Measurements from ENCODE around the gene WASL.
"Not testable (repeated sequence)": the region's sequence is repeated elsewhere in the genome, so short reads cannot be mapped to it uniquely, and the experiment has no call there.

WASL gene

DNA sequence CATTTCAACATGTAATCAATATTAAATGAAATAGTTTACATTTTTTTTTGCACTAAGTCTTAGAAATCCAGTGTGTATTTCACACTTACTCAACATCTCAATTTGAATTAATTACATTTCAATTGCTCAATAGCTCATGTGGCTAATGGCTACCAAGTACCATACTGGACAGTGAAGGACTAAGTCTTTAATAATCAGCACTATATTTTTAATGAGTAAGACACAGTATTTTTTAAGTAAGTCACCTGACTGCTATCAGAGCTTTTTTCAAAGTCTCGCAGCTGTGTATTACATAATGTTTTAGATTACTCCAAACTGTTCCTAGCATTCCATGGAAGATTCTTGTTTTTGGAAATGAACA lies 19.6 kb downstream of the WASL start:
- no peak for DNase-seq

DNA sequence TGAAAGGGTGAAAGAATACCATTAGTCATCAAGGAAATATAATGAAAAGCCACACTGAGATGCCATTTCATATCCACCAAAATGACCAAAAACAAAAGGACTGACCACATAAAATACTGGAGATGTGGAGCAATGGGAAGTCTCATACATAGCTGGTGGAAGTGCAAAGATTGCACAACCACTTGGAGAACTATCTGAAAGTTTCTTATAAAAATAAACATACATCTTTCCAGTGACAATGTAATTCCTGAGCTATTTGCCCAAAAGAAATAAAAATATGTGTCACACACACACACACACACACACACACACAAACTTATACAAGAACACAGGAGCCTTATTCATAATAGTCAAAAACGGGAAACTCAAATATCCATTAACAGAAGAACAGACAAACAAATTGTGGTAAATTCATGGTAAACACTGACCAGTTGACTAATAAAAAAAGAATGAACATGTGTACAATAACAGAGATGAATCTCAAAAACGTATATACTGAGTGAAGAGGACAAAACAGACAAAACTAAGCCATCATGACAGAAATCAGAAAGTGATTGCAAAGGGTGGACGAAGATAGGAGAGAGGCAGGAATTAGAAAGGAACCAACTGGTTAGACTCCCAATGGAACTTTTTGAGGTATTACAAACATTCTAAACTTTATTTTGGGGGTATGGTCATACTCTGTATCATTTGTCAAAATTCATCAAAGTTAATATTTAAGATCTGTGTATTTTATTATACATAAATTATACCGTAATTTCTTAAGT lies 21.5 kb downstream of the WASL start:
- DNase-seq: no peak

DNA sequence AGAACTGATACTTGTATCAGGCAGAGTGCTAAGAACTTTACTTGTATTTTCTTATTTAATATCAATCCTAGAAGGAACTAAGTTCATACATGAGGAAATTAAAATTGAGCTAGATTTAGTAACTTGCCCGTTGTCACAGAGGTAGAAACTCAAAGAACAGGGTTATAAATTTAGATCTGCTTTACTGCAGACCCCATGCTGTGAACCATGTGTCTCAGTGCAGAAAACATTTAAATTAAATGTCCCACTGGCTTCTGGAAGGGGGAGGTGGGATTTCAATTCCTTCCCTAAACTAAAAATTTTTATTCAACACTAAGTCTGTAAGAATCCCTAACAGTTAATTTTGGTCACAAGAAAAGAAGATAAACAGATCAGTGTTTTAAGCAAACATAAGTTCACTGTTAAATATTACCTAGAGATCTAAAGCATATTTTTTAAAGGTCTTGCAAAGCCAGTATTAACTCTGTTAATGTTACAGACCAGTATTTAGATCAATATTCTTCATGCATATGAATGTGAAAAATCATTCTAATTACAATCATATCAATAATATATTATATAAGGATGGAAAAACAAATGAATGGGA lies 23.1 kb downstream of the WASL start:
- DNase-seq: no peak

DNA sequence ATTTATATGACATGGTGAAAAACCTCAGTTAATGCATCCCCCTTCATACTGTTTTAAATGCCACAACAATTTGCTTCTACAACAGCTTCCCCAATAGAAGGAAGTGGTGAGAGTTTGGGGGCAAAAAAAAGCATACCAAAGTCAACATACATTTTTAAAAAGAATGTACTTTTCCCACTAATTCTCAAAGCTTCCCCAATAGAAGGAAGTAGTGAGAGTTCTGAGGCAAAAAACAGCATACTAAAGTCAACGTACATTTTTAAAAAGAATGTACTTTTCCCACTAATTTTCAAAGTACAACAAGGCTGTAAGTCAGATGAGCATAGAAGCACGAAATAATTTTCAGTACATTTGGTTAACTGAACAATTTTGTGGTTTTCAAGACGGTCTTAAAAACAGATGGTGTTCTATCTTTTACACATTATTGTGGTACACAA lies 24.0 kb downstream of the WASL start:
- no peak for DNase-seq

DNA sequence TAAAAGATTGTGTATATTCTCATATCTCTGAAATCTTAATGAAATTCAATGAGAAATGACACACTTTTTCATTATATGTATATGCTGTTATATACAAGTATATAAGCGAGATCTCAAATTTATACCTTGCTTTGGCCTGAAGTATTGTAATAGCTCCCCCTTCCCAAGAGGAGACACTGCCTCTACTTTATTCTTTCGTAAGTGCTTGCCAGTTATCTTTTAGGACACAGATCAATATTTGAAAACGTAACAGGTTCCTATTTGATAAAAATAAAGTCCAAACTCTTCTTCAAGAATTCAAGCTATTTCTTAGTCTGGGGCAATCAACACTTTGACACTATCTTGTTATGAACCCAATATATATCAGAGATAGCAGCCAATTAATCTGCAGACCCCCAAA lies 24.9 kb downstream of the WASL start:
- DNase-seq: no peak

DNA sequence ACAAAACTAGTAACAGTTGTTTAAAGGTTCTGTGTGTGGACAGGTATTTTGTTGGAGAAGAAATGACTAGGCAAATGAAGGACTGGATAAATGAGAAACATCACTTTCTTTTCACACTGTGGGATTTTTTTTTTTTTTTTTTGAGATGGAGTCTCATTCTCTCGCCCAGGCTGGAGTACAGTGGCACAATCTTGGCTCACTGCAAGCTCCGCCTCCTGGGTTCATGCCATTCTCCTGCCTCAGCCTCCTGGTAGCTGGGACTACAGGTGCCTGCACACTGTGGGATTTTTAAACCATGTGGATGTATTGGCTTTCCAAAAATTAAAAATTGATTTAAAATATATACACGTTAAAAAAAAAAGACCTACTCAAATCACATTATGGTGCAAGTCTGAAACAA lies 28.3 kb downstream of the WASL start:
- not testable (repeated sequence) for DNase-seq

DNA sequence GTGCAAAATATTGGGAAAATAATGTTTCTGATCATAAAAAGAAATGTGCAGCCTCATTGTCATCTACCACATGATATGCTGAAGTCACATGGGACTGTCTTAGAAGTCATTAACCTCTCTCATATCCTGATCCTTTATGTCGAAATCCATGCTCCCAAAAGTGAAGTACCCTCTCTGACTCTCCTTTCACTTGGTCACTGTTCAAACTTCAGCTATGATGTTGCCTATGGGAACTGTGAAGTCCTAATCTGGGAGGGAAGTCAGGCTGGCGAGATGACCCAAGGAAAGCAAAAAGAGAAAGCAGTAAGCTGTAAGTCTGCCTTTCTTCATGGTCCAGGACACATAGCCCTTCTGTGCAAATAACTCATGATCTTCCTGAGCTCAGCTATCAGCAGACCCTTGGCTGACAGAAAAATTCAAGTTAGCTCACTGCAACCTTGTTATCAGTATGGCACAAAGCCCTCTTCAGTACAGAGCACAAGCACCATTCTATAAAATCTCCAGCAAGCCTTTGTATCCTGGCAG lies 29.5 kb downstream of the WASL start:
- no peak for DNase-seq

DNA sequence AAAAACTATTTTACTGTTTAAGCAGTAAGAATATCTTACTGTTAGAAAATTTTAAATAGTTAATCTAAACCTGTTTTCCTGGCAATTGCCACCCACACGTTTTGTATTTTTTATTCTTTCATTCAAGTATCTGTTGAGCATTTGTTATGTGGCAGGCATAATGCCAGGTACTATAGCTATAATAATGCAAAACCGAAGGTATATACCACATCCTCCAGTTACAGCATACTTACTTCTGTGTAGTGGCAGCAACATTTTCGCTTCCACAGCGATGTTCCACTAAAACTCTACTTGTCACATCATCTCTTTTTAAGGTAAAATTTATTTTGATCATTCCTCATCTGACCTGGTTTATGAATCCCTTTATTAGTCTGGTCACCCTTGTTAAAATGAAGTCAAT lies 30.0 kb downstream of the WASL start:
- no peak for DNase-seq

DNA sequence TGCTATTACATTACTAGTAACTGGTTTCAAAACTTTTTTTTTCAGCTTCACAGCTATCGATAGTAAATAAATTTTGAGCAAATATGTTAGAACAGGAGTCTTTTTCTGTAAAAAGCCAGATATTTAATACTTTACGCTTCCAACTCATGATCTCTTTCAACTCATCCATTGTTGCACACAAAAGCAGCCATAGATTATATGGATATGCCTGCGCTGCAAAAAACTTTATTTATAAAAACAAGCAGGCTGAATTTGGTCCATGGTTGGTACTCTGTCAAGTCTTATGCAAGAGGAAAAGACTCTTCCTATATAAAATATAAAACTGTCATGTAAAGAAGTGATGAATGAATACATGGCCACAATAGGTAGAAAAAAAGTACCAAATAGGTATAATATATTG lies 31.1 kb downstream of the WASL start:
- no peak for DNase-seq

DNA sequence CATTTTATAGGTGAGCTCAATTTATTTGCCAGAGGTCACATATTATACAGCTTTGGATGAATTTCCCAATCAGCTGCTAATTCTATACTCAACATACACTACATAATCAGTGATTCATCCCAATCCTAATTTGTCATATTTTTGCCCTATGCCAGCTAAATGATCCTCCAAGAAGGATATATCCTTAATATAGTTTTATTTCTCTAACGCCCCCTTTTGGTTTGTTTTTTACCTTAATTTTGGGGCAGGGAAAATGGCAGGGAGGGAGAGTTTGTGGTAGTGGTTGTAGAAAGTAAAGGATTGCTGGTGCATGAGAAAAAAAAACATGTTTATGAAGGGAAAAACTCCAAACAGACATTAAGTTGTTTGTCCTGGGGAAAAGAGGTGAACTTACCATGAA lies 31.9 kb downstream of the WASL start:
- no peak for DNase-seq

DNA sequence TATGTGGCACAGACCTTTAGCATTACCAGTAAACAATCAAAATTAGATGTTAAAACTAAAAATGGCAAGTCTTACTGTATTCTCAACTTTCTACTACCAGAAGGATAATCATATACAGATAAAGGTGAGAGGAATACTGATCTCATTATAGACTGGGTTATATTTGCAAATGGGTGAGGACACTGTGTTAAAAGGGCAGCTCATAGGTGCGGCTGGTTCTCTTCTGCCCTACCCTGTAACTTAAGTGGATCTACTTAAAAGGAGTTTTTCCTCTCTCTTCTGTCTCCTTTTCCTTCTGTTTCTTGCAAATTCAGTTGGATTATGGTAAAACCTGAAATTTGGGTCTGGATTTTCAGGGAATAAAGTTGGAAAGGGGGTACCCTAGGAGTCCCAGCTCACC lies 33.0 kb downstream of the WASL start:
- no peak for DNase-seq

DNA sequence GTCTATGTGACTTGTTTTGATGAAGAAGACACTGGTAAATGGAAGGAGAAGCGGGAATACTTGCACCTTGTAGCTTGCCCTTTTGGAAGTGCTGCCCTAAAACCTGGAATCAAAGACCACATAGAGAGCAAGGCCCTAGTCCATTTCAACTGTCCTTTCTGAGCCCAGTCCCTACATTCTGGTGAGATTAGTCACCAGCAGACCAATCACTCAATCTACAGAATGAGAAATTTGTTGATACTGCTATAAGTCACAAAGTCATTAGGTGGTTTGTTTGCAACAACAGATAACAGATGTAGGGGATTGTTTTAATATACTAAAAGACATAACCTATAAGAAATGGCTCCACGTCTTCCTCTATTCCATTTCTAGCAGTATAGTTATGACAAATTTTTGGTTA lies 33.6 kb downstream of the WASL start:
- no peak for DNase-seq

DNA sequence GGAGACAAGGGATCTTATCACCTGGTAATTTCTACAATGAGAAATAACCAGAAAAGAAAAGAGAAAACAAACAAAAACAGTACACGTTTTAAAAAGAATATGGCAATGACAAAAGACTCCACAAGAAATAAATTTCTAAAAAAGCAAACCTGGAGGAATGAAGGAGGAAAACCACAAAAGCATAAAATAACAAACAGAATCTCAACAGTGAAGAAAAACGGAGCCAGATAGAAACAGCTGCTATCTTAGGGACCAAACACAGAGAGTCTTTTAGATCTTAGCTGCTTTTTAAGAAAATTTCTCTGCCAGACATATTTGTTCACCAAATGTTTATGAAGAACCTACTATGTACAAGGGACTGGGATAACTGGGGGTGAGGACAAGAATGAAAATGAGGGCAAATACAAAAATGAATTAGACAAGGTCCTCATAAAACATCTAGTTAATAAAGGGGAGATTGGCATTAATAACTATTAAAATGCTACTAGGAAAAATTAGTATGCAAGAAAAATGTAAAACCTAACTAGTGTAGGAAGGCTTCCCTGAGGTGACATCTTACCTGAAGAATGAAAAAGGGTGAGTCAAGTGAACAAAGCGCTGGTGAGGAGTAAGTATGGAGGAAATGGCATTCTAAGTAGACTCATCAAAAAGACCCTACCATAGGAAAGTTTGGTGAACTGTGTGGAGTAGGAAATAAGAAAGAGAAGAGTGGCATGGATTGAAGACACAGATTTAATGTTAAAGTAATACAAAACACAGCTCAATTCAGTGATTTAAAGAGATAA lies 34.3 kb downstream of the WASL start:
- DNase-seq: no peak

DNA sequence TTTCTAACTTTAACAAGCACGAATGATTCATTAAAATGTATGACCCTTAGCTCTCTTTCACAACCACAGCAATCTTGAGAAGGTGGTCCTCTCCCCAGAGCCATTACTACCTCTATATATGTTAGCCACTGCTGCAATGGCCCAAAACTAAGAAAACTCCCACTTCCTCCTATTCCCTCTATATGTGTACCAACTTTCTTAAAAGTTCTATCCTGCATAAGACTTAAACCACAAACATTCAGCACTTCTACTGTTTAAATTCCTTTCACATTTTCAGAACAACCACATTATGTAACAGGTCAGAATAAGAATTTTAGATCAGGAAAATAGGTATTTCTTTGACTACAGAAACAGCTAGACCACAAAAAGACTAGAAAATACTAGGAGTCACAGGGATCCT lies 36.2 kb downstream of the WASL start:
- no peak for DNase-seq

DNA sequence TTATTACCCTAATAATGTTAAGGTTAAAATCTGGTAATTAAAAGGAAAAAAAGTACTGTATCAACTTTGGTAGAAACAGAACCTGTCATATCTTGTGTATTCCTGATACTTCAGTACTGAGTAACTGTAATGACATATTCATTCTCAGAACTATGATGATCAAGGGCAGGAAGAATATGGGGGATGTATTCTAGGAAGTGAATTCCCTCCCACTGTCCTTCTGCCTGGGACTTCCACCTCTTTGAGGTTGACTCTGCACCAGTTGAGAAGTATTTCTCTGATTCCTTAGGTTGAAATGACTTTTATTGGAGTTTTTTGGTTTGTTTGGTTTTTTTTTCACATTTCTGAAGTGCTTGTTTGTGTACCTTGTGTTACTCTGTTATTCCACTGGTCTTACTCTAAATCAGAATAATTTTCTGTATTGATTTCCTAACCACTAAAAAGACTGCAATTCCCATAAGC lies 36.9 kb downstream of the WASL start:
- DNase-seq: no peak

DNA sequence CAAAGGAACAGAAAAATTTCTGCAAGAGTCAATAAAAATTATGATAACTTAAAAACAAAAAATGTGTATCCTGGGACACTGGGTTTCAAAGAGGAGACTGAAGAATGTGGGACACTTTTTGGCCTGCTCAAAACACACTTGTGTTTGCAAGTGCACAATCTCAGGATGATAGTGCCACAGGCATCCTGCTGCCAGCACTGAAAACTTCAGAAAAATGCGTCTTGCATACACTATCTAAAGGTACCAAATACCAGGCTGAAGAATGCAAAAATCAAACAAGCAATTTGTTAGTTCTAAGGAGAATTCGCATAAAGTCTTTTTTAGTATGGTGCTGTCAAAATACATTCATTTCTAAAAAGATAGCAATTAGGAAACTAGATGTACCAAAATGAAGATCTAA lies 38.1 kb downstream of the WASL start:
- no peak for DNase-seq

DNA sequence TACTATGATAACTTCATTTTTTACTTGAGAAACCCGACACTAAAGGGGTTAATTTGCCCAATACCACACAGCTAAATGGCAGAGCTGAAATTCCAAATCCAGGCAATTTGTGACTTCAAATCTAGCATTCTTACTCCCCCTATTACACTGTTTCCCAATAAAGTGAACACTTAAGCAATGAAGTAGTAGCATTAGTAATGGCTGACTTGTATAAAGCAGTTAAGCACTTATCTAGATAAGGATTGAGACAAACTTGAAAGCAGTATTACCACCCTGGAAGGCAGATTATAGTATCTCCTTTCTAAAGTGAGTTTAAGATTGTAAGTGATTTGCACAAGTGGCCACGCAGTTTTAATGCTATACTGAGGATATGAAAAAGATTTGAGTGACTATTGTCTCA lies 39.3 kb downstream of the WASL start:
- no peak for DNase-seq

DNA sequence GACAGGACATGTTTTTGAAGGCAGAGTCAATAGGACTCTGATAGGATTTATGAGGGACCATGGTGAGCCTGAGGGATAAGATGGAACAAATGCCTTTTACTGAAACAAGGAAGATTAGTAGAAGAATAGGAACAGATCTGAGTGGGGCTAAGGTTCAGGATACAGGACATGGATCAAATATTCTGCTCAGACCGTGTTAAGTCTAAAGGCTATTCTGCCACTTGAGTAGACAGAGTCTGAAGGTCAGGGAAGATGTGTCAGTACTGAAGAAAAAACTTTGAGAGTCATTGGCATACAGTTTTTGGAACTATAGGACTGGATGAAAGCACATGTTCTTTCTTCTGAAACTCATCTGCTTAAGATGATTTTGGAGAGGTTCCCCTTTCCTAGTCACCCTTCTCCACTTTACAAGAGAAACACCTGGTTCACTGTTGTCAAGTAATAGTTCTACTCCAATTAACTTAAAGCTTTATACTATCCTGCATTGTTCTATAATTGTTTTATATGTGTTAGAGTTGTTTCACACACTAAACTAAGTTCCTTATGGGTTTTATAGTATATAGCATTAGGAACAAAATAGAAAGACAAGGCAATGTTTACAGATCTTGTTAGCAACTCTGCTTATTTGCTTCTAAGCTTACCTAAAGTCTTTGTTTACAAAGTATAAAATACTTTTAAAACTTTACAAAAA lies 43.4 kb downstream of the WASL start:
- no peak for DNase-seq

DNA sequence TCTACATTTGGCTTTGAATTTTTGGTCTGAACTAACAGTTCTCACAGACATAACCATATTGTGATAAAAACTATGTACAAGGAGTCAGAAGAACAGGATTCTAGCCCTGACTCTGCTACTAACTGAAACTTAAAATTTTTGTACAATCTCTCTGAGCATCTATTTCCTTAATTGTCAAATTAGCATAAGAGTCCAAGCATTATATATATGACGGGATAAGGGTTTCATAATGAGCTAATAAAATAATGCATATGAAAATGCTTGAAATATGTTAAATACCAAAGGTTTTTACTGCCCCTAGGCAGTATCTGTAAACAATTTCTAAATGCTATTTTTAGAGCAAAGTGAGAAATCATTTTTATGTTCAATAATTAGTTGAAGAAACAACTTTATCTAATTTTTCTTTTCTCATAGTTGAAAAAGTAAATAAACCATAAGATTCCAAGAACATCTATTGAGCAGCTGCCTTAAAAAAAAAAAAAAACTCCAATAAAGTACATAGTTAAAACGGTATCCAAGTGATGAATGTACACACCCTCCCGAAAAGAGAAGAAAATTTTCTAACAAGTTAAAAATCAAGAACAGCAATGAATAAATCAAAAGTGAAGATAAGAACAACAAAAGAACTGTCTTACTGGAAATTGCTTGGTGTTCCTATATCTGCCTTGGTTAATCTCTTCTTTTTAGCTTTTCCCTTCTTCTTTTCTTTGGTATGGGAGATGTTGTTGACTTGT lies 52.7 kb downstream of the WASL start:
- DNase-seq: no peak

DNA sequence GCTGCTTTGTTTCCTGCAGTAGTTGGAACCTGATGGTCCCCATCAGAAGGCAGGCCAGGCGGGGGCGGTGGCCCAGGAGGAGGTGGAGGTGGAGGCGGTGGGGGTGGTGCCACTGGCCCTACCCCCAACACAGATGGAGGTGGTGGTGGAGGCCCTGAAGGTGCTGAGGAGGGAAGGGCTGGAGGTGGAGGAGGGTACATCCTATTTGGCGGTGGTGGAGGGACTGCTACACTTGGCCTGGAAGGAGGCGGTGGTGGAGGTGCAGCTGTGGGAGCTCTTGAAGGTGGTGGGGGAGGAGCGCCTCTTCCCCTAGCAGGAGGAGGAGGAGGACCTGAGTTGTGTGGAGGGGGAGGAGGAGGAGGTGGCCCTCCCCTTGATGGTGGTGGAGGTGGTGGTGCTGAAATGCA lies 56.3 kb downstream of the WASL start:
- DNase-seq: no peak

DNA sequence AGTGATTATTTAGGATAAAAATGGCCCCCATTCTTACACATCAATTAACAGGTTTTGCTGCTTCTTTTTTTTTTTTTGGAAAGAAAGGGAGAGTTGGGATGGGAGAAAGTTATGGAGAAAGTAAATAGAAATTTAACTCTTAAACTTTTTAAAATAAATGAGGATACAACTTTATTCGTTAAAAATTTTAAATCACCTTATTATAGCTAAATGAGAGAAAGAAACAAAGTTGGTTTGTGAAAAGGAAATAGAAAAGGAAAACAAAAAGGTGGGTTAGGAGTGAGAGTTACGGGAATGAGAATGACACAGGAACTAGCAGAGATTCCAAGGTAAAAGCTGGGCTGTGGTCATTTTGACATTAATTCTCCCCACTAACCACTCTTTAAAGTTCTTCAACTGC lies 58.3 kb downstream of the WASL start:
- no peak for DNase-seq

DNA sequence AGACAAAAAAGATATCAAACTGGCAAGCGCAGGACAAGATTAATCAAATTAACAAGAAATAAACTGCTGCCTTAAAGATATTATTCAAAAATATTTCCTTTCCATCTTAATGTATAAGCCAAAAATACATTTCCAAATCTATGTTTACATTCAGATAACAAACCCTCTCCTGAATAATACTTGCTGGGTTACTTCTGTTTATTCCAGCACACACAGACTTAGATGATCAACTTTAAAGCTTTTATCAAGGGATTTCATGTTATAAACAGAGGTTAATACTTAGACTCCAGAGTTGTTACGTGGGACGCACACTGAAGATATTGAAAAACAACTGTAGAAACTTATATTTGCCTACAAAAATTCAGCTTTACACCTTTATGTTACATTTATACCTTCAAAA lies 59.6 kb downstream of the WASL start:
- no peak for DNase-seq

DNA sequence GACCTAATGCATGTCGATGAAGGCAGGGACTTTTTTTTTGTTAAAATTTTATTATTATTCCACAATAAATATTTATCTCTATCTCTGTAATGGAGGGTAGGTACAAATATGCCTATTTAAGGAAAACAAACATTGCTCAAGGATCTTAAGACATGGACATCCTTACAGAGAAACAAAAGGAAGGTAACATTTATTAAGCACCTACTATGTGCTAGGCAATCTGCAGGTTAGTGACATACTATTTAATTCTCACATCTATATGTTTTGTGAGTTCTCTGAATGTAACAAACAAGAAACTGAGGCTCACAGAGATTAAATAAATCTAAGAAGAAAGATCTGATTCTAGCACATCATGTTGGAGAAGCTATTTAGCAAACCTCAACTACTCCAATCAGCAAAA lies 61.1 kb downstream of the WASL start:
- no peak for DNase-seq
